Fibroblast of villous mesenchyme (primary cell): ENCODE data around the gene CREB3L2. TPM values are rescaled to one million over a fixed set of nuclear protein-coding genes. Genes with fewer than 3 reads are reported as not detected.
"Not testable (repeated sequence)": the region's sequence is repeated elsewhere in the genome, so short reads cannot be mapped to it uniquely, and the experiment has no call there.

Source experiments
- DNase-seq: peaks from one replicate; pipeline ENCODE4 v3.0.0-alpha.2; 2010; ENCODE audit warnings: low read depth
- H3K4me3 ChIP-seq: 2 replicates; pipeline ENCODE4 v1.5.1; 2011; ENCODE audit warnings: low read depth, mild to moderate bottlenecking, low read length
- CTCF ChIP-seq: IDR thresholded peaks from 2 replicates; pipeline ENCODE4 v1.5.1; 2012; ENCODE audit warnings: low read depth, mild to moderate bottlenecking, low read length; ENCODE audit not compliant: insufficient read depth
- total RNA-seq: library from RNA; depleted of rRNA; stranded (reverse); fragments of >200 nt; gene quantifications from 2 replicates; pipeline ENCODE4 v1.2.3, GENCODE V29; 2012

Gene CREB3L2
- total RNA-seq, 1 donor = 33.2 TPM

DNA sequence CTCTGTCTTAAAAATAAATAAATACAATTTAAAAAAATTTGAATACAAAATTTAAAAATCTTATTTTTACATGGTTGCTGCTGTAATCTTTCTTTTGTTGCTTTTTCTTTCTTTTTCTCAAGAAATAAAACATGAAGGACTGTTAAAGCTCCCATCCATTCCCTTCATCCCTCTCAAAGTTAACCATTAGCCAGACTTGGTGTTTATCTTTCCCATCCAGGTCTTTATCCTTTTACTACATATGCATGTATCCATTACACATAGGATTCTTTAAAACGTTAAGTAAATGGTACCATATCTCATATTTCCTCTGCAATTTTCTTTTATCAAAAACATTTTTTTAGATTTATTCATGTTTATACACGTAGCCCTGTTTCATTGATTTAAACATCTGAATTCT, 70.1 kb downstream of the CREB3L2 start:
- TF ChIP-seq CTCF = no peak

GRCh38 chr7:137930581-137930980, 71.3 kb downstream of the CREB3L2 start:
- no peak overlapping the region for H3K4me3 ChIP-seq
- peak; percentile 61 for DNase-seq

More for the DNA sequence above, 70.1 kb downstream of the CREB3L2 start:
- DNase-seq = no peak
- H3K4me3 ChIP-seq = no peak overlapping the region

DNA sequence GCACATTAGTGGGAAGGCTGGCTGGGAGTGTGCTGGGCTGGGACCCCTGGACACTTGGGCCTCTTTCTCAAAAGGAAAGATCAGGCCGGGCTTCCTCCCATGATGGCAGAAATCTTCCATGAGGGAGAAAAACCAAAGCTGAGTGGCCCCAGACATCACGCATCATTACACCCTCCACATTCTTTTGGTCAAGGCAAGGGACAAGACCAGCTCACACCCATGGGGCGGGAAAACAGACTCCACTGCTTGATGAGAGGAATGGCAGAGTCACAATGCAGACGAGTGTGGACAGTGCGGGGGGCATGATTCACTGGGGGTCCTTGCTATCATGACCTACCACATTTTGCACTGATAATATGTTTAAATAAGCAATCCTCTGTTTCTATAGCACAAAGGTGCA, 73.3 kb downstream of the CREB3L2 start:
- TF ChIP-seq CTCF = no peak
- no peak for DNase-seq
- H3K4me3 ChIP-seq = no peak overlapping the region

More at GRCh38 chr7:137930581-137930980, 71.3 kb downstream of the CREB3L2 start:
- no peak for TF ChIP-seq CTCF

DNA sequence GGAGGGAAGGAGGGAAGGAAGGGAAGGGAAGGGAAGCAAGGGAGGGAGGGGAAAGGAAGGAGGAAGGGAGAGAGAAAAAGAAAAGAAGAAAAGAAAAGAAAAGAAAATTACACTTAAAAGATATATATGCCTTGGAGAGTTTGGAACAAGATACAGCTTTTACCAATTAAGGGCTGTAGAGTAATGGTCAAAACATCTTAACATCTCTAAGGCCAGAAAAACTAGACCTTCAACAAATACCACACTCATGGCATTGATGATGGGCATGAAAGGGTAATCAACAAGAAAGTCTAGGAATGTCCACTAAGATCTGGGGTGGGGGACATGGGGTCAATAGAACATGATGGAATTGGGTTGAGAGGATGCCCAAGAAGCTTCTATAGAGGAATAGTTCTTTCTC, 74.5 kb downstream of the CREB3L2 start:
- DNase-seq = no peak
- TF ChIP-seq CTCF = no peak
- no peak overlapping the region for H3K4me3 ChIP-seq

DNA sequence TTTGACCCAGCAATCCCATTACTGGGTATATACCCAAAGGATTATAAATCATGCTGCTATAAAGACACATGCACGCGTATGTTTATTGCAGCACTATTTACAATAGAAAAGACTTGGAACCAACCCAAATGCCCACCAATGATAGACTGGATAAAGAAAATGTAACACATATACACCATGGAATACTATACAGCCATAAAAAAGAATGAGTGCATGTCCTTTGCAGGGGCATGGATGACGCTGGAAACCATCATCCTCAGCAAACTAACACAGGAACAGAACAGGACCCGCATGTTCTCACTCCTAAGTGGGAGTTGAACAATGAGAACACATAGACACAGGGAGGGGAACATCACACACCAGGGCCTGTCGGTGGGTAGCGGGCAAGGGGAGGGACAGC, 75.7 kb downstream of the CREB3L2 start:
- not testable (repeated sequence) for H3K4me3 ChIP-seq, DNase-seq

GRCh38 chr7:137925754-137926153, 76.1 kb downstream of the CREB3L2 start:
- no peak for DNase-seq
- TF ChIP-seq CTCF = no peak
- no peak overlapping the region for H3K4me3 ChIP-seq

- TF ChIP-seq CTCF = no peak
- no peak overlapping the region for H3K4me3 ChIP-seq
- DNase-seq = no peak
Measured at GRCh38 chr7:137925091-137925490, 76.8 kb downstream of the CREB3L2 start.
